Endothelial cell of hepatic sinusoid (primary cell): ENCODE measurements around the gene TVP23A.

Experiments
- in situ Hi-C: cut with HindIII; loops from 2 replicates; pipeline ENCODE4 v1.10.0; 2017; ENCODE audit warnings: low sequenced_read_pairs

Gene TVP23A

GRCh38 chr16:10817963-10818941 lies at the start of gene TVP23A:
TSS of gene TVP23A (minus strand) at chr16:10818794. CDS start at chr16:10818493, 301 bp downstream.
- in situ Hi-C loops = no loop called here

- in situ Hi-C loops = loop anchor here (10.0 kb wide), 1 partner anchor 333 kb away; no protein-coding TSS in a partner anchor
Observed at GRCh38 chr16:10868104-10868595, 49.6 kb upstream of the TVP23A start.

- in situ Hi-C loops = loop anchor here (10.0 kb wide), 1 partner anchor 332 kb away; no protein-coding TSS in a partner anchor
Observed at GRCh38 chr16:10867199-10867598, 48.6 kb upstream of the TVP23A start.

- in situ Hi-C loops = loop anchor here (10.0 kb wide), 1 partner anchor 331 kb away; no protein-coding TSS in a partner anchor
Observed at GRCh38 chr16:10865991-10866966, 47.7 kb upstream of the TVP23A start.

- in situ Hi-C loops = loop anchor here (10.0 kb wide), 1 partner anchor 328 kb away; no protein-coding TSS in a partner anchor
Observed at GRCh38 chr16:10862438-10862837, 43.8 kb upstream of the TVP23A start.

- in situ Hi-C loops = loop anchor here (10.0 kb wide), 1 partner anchor 325 kb away; no protein-coding TSS in a partner anchor
Observed at GRCh38 chr16:10859658-10860057, 41.1 kb upstream of the TVP23A start.

GRCh38 chr16:10859020-10859419 lies 40.4 kb upstream of the TVP23A start:
- in situ Hi-C loops = no loop called here

GRCh38 chr16:10858203-10858602 lies 39.6 kb upstream of the TVP23A start:
- in situ Hi-C loops = no loop called here

- in situ Hi-C loops = no loop called here
Observed at GRCh38 chr16:10856042-10856441, 37.4 kb upstream of the TVP23A start.

GRCh38 chr16:10852948-10853347 lies 34.4 kb upstream of the TVP23A start:
- in situ Hi-C loops = no loop called here

GRCh38 chr16:10852286-10852685 lies 33.7 kb upstream of the TVP23A start:
- in situ Hi-C loops = no loop called here

GRCh38 chr16:10851512-10851911 lies 32.9 kb upstream of the TVP23A start:
- in situ Hi-C loops = no loop called here

GRCh38 chr16:10850478-10850850 lies 31.9 kb upstream of the TVP23A start:
- in situ Hi-C loops = no loop called here

GRCh38 chr16:10849736-10850477 lies 31.3 kb upstream of the TVP23A start:
- in situ Hi-C loops = no loop called here

GRCh38 chr16:10847176-10847575 lies 28.6 kb upstream of the TVP23A start:
- in situ Hi-C loops = no loop called here

- in situ Hi-C loops = no loop called here
Observed at GRCh38 chr16:10846213-10846998, 27.8 kb upstream of the TVP23A start.

GRCh38 chr16:10840703-10841102 lies 22.1 kb upstream of the TVP23A start:
- in situ Hi-C loops = no loop called here

- in situ Hi-C loops = no loop called here
Observed at GRCh38 chr16:10839279-10839666, 20.7 kb upstream of the TVP23A start.

GRCh38 chr16:10838621-10839278 lies 20.2 kb upstream of the TVP23A start:
- in situ Hi-C loops = no loop called here
